Testis (tissue), 2 donors: ENCODE measurements around the gene RIC8B.

Source experiments
- POLR2A ChIP-seq: fragments of 450-650 bp; IDR thresholded peaks from one replicate; pipeline ENCODE4 v1.6.1; 2017; ENCODE audit warnings: antibody characterized with exemption, mild to moderate bottlenecking, moderate library complexity
- TF ChIP-seq, protein P1 (sequence below), 3 experiments: fragments of 450-650 bp in 2 of 3; fragments of 200-600 bp in 1 of 3; sonication (generic) in 1 of 3; IDR thresholded peaks; one replicate each; pipeline ENCODE4 v1.5.1; 2016 to 2019; ENCODE audit warnings: antibody characterized with exemption in 3 of 3, mild to moderate bottlenecking in 2 of 3, moderate library complexity in 1 of 3

DNA sequence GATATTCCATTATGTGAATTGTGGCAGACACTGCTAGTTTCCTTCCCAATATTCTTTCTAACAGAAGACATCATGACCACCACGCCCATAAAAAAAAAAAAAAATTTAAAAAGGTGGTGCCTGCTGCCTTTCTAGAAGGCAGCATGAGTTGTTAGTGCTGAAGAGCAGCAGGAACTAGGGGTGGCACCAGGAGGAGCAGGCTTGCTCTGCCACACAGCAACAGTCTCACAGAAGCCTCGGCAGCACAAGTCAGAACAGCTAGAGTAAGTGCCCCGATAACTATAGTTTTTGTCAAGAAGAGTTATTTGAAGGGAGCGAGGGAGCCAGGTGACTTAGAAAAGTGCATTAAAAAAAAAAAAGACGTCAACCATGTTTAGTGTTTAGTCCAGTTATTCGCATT, 114.8 kb downstream of the RIC8B start:
- TF ChIP-seq, protein P1, sequence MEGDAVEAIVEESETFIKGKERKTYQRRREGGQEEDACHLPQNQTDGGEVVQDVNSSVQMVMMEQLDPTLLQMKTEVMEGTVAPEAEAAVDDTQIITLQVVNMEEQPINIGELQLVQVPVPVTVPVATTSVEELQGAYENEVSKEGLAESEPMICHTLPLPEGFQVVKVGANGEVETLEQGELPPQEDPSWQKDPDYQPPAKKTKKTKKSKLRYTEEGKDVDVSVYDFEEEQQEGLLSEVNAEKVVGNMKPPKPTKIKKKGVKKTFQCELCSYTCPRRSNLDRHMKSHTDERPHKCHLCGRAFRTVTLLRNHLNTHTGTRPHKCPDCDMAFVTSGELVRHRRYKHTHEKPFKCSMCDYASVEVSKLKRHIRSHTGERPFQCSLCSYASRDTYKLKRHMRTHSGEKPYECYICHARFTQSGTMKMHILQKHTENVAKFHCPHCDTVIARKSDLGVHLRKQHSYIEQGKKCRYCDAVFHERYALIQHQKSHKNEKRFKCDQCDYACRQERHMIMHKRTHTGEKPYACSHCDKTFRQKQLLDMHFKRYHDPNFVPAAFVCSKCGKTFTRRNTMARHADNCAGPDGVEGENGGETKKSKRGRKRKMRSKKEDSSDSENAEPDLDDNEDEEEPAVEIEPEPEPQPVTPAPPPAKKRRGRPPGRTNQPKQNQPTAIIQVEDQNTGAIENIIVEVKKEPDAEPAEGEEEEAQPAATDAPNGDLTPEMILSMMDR (IDR thresholded peaks at IDR 0.05): no peak
- TF ChIP-seq POLR2A: no peak
